Stimulated activated CD8-positive, alpha-beta memory T cell treated with anti-CD3 and anti-CD28 coated beads, Interleukin-12 subunit alpha, Interleukin-12 subunit beta, amount 100 ng/mL, for 24 hours (primary cell): ENCODE data around the gene MAN1A2.

ENCODE experiments used
- DNase-seq: peaks from one replicate; pipeline ENCODE4 v3.0.0-alpha.2; 2020; ENCODE audit errors: extremely low read depth

Gene MAN1A2

DNA sequence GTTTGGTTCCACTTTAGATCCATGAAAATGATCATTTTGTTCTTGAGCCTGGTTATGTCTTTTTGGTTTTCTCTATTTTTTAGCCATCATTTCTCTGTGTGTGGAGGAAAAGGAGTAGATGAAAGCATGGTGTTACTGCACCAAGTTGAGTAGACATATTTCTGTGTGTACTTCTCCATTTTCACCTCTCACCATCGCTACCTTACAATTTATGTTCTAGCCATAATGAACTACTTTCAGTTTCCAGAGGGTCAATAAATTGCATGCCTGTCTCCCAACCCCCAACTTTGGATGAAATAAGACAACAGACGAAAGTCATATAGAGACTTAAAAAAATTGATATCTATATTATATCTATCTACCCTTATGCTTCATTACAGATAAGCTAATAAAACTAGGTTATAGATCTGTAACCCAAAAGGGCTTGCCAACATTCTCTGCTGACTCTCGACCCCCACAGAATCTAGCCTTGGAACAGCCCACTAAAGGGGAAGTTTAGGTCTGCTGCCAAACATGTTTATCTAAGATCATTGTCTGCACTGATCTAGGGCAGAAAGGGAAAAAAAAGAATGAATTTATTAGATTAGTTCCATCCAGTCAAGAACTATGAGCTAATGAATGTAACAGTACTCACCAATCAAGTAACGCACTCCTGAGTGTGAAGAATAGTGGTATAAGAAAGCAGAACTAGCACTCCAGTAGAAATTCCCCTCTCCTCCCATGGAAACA is 7.5 kb upstream of the MAN1A2 start:
- DNase-seq: no peak

GRCh38 chr1:117362986-117363385 is 4.3 kb upstream of the MAN1A2 start:
- DNase-seq: no peak

- DNase-seq: no peak
These were observed 3.6 kb upstream of the MAN1A2 start for GRCh38 chr1:117363571-117364048.

- DNase-seq: no peak
These were observed 3.0 kb upstream of the MAN1A2 start for GRCh38 chr1:117364240-117364639.

DNA sequence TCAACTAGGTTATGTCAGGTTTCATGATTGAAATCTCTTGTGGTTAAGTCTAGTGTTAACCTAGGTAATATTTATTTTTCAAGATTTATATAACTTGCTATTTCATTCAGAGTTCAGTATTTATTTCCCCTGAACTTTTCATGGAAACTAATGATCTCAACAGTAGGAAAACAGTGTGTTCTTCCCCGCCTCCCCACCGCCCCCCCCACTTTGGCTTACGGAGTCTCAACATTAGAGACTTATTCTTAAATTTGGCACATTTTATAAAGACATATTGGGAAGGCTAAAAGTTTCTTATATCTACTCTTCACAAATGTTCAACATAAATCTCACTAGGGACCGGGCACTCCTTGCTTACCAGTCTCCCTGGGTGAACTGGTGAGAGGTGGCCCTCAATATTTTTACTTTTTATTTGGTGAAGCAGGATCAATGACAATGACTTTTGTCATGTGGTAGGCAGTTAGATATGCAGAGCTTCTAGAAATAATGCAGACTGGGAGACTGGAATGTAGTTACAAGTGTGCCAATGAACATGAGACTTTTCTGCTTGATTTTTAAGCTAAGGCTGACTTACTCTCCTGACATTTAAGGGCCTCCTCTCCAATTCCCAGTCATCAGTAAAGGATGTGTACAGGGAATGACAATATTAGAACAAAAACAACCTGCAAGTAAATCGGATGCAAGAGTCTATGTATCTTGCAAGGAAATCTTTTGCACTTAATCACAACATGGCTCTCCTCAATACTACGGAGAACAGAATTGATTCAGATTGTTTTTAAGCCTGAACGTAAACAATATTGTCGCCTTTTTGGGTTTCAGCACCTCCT is 1.7 kb upstream of the MAN1A2 start:
- DNase-seq: no peak

DNA sequence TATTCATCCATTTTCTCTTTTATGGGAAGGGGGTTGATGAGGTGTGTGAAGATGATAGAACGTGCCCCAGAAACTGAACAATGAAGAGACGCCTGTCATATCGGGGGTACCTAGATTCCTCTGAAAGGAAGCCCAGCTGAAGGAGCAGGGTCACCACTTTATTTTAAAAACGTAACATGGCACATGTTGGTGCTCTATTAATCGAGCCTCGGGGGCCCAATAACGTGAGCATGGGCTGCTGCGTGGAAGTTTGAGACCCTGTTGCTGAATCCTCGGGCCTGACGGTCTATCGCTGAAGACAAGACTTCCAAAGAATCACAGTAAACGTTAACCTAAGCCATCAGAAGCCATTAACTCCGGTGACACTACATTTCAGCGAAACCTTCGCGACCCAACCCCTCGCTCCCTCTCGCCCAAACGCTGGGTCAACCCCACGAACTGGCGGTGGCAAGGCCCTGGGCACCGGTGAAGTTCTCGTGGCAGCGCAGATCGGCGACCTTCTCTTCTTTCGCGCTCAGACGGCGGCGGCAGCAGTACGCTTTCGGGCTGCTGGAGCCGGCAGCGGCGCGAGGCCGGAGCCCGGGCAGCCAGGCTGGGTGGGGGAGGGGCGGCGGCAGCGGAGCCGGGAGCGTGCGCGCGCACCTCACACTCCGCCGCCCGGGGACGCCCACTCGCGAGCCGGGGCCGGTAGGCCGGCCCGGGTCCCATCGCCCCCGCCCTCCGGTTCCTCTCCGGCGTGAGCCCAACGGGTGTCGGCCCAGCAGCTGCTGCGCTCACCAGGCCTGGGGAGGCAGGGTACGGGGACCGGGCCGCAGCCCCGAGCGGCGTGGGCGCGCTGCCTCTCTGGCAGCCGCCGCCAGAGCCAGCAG is 838 bp upstream of the MAN1A2 start:
- peak; percentile 64 for DNase-seq

- no peak for DNase-seq
These were observed 1.2 kb downstream of the MAN1A2 start for GRCh38 chr1:117368116-117369108.

DNA sequence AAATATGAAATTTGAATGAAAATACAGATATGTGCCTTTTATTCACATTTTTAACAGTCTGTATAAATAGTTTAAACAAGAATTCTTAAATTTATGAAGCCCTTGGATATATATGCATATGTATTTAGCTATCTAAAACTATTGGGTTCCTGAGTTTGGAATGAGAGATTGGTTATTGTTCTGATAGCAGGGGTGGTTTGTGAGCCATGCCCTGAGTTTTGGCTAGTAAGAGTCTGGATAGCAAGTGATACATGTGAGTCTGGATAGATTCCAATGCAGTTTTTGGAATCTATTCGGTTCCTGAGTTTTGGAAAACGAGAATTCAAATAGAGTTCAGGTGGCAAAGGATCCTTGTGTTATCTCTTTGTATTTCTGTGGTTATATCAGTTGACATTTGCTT is 2.8 kb downstream of the MAN1A2 start:
- no peak for DNase-seq

DNA sequence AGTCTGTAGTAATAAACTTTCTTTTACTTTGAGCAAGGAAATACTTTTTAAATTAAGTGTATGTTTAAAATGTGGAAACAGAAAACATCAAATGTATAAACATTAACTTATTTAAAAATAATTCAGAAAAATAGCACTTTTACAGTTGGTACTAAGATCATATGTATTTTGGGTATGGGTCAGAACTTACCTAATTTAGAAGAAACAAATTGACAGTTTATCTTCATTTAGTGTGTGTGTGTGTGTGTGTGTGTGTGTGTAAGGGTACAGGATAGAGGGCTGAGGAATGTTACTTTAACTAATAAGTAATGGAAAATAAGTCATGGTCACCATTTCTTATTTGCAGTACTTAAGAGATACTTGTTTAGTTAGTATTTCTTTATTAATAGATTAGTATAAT is 3.3 kb downstream of the MAN1A2 start:
- DNase-seq: no peak

DNA sequence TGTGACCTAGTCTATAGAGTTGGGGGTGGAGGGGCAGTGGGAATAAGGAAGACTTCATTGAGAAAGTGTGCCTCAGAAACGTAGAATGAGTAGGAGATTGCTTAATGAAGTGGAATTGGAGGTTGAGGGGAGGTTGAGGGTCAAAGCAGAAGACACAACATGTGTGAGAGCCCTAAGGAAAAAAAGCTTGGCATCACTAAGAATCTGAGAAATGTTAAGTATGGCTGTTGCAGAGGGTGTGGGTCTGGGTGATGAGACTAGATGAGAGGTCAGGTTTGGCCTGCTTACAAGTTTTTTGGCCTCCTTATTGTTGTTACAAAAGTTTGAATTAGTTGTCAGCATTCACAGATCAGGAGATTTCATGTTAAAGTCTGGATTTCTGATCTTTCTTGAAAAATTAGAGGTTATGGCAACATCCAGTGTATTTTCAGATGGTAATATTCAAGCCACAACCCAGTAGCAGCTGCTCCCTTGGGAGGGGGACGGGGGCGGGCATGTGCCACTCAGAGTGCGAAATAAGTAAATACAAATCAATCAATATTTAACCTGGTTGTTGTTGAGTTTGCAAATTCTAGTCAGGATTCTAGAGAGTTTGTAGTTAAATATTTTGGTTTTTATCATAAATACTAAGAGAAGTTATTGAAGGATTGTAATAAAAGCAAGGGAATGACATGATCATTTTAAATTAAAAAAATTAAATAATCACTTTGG is 4.3 kb downstream of the MAN1A2 start:
- no peak for DNase-seq

DNA sequence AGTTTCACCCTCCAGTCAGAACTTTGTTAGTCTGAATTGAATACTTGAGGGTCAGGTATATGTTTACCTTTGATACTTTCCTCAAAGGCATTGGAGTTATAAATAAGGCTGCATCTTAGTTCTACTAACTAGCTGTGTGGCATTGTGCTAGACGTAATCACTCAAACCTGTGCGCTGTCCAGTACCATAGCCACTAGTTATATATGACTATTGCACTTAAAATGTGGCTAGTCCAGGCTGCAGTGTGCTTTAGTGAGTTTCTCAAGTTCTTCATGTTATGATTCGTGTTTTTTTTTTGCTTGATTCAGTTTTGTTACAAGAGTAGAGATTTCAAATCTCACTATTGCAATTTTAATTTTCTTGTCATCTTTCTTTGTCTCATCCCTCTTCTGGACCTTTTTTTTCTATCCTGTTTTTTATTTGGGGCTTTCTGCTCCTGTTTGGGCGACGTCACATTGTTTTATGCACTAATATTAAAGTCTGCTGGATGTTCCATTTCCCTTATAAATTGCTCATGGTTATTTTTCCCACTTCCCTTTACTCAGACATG is 5.7 kb downstream of the MAN1A2 start:
- no peak for DNase-seq

DNA sequence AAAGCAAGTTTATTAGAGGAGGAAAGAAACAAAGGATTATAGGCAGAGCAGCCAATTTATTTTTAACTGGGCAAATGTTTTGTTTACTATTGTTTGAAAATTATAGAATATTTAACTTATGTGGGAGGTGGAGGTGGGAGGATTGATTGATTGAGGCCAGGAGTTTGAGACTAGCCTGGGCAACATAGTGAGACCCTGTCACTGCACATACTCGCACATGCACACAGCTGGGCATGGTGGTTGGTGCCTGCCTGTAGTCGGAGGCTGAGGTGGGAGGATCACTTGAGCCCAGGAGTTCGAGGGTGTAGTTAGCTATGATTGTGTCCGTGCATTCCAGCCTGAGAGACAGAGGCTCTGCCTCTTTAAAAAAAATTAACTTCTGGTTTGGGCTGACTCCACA is 6.7 kb downstream of the MAN1A2 start:
- no peak for DNase-seq

- DNase-seq: no peak
These were observed 8.1 kb downstream of the MAN1A2 start for GRCh38 chr1:117375327-117375726.

DNA sequence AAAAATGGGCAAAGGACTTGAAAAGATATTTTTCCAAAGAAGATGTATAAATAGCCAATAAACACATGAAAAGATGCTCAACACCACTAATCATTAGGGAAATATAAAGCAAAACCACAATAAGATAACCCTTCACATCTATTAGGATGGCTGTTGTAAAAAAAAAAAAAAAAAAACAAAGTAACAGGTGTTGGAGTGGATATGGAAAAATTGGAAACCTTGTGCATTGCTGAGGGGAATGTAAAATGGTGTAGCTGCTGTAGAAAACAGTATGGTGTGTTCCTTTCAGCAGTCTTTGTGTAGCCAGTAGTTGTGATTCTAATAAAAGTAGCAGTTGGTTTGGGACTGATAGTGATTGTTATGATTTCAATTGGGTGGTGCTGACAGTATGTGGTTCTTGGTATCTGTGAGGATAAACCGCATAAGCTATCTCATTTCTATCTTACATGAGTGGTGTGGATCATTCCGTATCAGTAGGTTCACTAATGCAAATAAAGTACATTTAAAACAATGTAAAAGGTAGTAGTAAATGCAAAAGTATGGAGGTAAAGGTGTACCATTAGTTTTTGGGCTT is 19.9 kb downstream of the MAN1A2 start:
- no peak for DNase-seq

- no peak for DNase-seq
These were observed 21.1 kb downstream of the MAN1A2 start for GRCh38 chr1:117388328-117388727.

DNA sequence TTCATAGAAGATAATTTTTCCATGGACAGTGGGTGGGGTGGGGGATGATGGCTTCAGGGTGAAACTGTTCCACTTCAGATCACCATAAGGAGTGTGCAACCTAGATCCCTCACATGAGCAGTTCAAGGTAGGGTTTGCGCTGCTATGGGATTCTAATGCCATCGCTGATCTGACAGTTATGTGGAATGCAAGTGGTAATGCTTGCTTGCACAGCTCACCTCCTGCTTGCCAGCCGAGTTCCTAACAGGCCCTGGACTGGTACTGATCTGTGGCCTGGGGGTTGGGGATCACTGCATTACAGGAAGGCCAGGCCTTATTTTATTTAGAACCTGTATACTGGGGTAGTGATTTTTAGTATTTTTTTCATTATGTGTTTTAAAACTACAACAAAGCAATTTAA is 22.0 kb downstream of the MAN1A2 start:
- no peak for DNase-seq

DNA sequence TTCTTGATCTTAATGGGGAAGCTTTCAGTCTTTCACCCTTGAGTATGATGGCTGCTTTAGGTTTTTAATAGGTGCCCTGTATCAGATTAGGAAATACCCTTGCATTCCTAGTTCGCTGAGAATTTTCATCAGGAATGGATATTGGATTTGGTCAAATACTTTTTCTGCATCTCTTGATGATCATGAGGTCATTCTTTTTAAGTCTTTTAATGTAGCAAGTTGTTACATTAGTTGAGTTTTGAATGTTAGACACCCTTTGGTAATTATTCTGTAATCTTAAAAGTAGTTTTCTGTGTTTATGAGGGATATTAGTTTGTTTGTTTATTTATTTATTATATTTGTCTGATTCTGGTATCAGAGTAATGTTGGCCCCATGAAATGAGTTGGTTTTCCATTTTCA is 22.5 kb downstream of the MAN1A2 start:
- DNase-seq: no peak

- no peak for DNase-seq
These were observed 25.5 kb downstream of the MAN1A2 start for GRCh38 chr1:117392771-117393170.

- no peak for DNase-seq
These were observed 28.8 kb downstream of the MAN1A2 start for GRCh38 chr1:117396074-117396473.

- no peak for DNase-seq
These were observed 29.4 kb downstream of the MAN1A2 start for GRCh38 chr1:117396636-117397035.
